WTC11 (cell line): ENCODE measurements around the gene C1QTNF8. TPM values are rescaled to one million over a fixed set of nuclear protein-coding genes. Genes with fewer than 3 reads are reported as not detected.

ENCODE experiments used
- ATAC-seq: fragments of 200-7000 bp; cut with Tn5 transposase; 2 replicates; pipeline ENCODE4 v1.10.0; 2021; ENCODE audit warnings: mild to moderate bottlenecking, moderate library complexity
- CTCF ChIA-PET: fragments of 300-600 bp; sonication (Branson Sonifier 250); formaldehyde crosslinking; loops from one replicate; lab custom pipeline; 2021; ENCODE audit warnings: antibody characterized with exemption; lab: Charles Lee
- POLR2A ChIA-PET: fragments of 350-600 bp; sonication (Branson Sonifier 250); formaldehyde crosslinking; loops from one replicate; lab custom pipeline; 2021; ENCODE audit warnings: antibody characterized with exemption; lab: Charles Lee
- DNase-seq: peaks from one replicate; pipeline ENCODE4 v3.0.0; 2021; ENCODE audit warnings: low spot score
- H3K27ac Mint-ChIP-seq: 2 replicates; pipeline ENCODE4 v1.8.0; 2021; ENCODE audit warnings: mixed read lengths
- H3K27me3 Mint-ChIP-seq: 2 replicates; pipeline ENCODE4 v1.8.0; 2021; ENCODE audit warnings: low read depth, mild to moderate bottlenecking, moderate library complexity, mixed read lengths
- H3K36me3 Mint-ChIP-seq: 2 replicates; pipeline ENCODE4 v1.8.0; 2021; ENCODE audit warnings: mixed read lengths
- H3K4me1 Mint-ChIP-seq: 2 replicates; pipeline ENCODE4 v1.8.0; 2022; ENCODE audit warnings: mixed read lengths
- H3K4me3 Mint-ChIP-seq: 2 replicates; pipeline ENCODE4 v1.8.0; 2021; ENCODE audit warnings: mild to moderate bottlenecking, moderate library complexity, mixed read lengths
- H3K9me3 Mint-ChIP-seq: 2 replicates; pipeline ENCODE4 v1.8.0; 2021; ENCODE audit warnings: mixed read lengths
- ETV6 ChIP-seq: sonication (generic); formaldehyde crosslinking; IDR thresholded peaks from 2 replicates; pipeline ENCODE4 v1.8.1; 2022; ENCODE audit warnings: mild to moderate bottlenecking, missing genetic modification reagents
- NR1H2 ChIP-seq: sonication (generic); formaldehyde crosslinking; IDR thresholded peaks from 2 replicates; pipeline ENCODE4 v1.9.0; 2021; ENCODE audit warnings: mild to moderate bottlenecking, moderate library complexity, missing genetic modification reagents
- NR3C1 ChIP-seq: sonication (generic); formaldehyde crosslinking; conservative IDR thresholded peaks from 2 replicates; pipeline ENCODE4 v1.8.1; 2023; ENCODE audit warnings: low read depth, mild to moderate bottlenecking, missing genetic modification reagents
- SMAD4 ChIP-seq: sonication (generic); formaldehyde crosslinking; IDR thresholded peaks from 2 replicates; pipeline ENCODE4 v1.8.0; 2022; ENCODE audit warnings: mild to moderate bottlenecking, missing genetic modification reagents
- ZBTB21 ChIP-seq: sonication (generic); formaldehyde crosslinking; IDR thresholded peaks from 2 replicates; pipeline ENCODE4 v1.8.1; 2023; ENCODE audit warnings: mild to moderate bottlenecking, missing genetic modification reagents, borderline replicate concordance
- ZNF396 ChIP-seq: fragments of 250-450 bp; sonication (Bioruptor Pico); IDR thresholded peaks from 2 replicates; pipeline ENCODE4 v1.8.0; 2021; ENCODE audit warnings: mild to moderate bottlenecking, moderate library complexity, borderline replicate concordance
- total RNA-seq: library from RNA; stranded (reverse); gene quantifications from 3 replicates; pipeline ENCODE4 v1.2.3, GENCODE V29; 2021
- TF ChIP-seq, protein P1 (sequence below): fragments of 250-450 bp; sonication (Bioruptor Pico); IDR thresholded peaks from 2 replicates; pipeline ENCODE4 v1.9.0; 2021; ENCODE audit warnings: mild to moderate bottlenecking, borderline replicate concordance
- TF ChIP-seq, protein P2 (sequence below): sonication (generic); formaldehyde crosslinking; IDR thresholded peaks from 2 replicates; pipeline ENCODE4 v1.8.0; 2023; ENCODE audit warnings: missing genetic modification reagents
- TF ChIP-seq, protein P3 (sequence below): sonication (generic); formaldehyde crosslinking; IDR thresholded peaks from 2 replicates; pipeline ENCODE4 v1.8.1; 2022; ENCODE audit warnings: low read depth, mild to moderate bottlenecking, moderate library complexity, missing genetic modification reagents, borderline replicate concordance
- TF ChIP-seq, protein P4 (sequence below): fragments of 200-600 bp; IDR thresholded peaks from 2 replicates; pipeline ENCODE4 v1.8.0; 2022; ENCODE audit warnings: antibody characterized with exemption

C1QTNF8 gene
- total RNA-seq, 1 experiment from 2014 or later: 0.13 TPM

DNA sequence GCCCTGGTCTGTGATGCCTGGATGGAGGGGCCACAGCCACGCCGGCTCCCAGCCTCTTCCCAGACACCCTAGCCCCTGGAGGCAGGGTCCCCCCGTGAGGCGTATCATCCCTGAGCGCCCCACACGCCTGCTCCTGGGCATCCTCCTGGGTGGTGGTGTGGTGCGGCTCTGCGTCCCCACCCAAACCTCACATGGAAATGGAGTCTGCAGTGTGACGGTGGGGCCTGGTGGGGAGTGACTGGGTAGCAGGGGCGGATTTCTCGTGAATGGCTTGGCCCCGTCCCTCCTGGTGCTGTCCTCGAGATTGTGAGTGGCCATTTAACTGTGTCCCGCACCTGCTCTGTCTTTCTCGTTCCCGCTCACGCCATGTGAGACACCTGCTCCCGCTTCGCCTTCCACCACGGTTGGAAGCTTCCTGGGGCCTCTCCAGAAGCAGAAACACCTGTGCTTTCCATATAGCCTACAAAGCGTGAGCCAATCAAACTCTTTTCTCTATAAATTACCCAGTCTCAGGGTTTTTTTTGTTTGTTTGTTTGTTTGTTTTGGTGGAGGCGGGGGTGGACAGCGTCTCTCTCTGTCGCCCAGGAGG is 29.4 kb downstream of the C1QTNF8 start (continued):
- TF ChIP-seq, protein P1, sequence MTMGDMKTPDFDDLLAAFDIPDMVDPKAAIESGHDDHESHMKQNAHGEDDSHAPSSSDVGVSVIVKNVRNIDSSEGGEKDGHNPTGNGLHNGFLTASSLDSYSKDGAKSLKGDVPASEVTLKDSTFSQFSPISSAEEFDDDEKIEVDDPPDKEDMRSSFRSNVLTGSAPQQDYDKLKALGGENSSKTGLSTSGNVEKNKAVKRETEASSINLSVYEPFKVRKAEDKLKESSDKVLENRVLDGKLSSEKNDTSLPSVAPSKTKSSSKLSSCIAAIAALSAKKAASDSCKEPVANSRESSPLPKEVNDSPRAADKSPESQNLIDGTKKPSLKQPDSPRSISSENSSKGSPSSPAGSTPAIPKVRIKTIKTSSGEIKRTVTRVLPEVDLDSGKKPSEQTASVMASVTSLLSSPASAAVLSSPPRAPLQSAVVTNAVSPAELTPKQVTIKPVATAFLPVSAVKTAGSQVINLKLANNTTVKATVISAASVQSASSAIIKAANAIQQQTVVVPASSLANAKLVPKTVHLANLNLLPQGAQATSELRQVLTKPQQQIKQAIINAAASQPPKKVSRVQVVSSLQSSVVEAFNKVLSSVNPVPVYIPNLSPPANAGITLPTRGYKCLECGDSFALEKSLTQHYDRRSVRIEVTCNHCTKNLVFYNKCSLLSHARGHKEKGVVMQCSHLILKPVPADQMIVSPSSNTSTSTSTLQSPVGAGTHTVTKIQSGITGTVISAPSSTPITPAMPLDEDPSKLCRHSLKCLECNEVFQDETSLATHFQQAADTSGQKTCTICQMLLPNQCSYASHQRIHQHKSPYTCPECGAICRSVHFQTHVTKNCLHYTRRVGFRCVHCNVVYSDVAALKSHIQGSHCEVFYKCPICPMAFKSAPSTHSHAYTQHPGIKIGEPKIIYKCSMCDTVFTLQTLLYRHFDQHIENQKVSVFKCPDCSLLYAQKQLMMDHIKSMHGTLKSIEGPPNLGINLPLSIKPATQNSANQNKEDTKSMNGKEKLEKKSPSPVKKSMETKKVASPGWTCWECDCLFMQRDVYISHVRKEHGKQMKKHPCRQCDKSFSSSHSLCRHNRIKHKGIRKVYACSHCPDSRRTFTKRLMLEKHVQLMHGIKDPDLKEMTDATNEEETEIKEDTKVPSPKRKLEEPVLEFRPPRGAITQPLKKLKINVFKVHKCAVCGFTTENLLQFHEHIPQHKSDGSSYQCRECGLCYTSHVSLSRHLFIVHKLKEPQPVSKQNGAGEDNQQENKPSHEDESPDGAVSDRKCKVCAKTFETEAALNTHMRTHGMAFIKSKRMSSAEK (CRISPR knock-in tag): no peak
- TF ChIP-seq, protein P2, sequence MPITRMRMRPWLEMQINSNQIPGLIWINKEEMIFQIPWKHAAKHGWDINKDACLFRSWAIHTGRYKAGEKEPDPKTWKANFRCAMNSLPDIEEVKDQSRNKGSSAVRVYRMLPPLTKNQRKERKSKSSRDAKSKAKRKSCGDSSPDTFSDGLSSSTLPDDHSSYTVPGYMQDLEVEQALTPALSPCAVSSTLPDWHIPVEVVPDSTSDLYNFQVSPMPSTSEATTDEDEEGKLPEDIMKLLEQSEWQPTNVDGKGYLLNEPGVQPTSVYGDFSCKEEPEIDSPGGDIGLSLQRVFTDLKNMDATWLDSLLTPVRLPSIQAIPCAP (CRISPR knock-in tag): no peak

DNA sequence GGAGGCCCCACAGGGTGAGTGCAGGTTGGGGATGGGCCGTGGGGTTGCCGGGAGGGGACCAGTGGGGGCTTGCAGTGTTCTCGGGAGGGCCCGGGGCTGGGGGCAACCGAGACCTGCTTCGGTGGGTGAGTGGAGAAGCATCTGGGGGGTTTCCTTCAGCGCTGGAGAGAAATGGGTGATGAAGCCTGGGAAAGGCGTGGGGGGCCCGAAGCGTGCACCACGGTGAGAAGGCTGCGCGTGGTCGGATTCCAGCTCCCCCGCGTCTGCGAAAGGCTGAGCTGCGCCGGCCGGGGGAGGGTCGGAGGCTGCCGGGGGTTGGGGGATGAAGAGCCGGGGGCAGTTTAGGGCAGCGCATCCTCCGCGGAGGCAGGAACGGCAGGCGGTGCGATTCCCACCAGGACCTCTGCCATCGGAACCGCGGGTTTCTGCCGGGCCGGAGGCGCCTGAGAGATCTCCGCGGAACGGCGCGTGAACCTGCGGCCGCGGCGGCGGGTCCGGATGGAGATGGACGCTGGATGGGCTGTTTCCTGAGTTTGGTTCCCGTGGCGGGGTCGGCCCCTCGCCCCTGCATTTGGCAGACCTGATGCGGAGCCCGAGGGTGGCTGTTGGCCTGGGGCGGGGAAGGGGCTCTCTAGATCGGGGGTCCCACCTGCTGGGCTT is 30.4 kb downstream of the C1QTNF8 start:
- no peak overlapping the region for H3K4me3 Mint-ChIP-seq
- no peak for TF ChIP-seq ZBTB21 (CRISPR knock-in tag)
- TF ChIP-seq, protein P3, sequence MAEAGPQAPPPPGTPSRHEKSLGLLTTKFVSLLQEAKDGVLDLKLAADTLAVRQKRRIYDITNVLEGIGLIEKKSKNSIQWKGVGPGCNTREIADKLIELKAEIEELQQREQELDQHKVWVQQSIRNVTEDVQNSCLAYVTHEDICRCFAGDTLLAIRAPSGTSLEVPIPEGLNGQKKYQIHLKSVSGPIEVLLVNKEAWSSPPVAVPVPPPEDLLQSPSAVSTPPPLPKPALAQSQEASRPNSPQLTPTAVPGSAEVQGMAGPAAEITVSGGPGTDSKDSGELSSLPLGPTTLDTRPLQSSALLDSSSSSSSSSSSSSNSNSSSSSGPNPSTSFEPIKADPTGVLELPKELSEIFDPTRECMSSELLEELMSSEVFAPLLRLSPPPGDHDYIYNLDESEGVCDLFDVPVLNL (CRISPR knock-in tag): no peak
- no peak for TF ChIP-seq ZNF396 (CRISPR knock-in tag)
- TF ChIP-seq, protein P1 (CRISPR knock-in tag): no peak
- TF ChIP-seq, all 79 proteins: peak for 0
- ChIA-PET POLR2A (no interaction called here), CTCF (interaction anchor here (2.3 kb wide), 1 partner anchor 9 kb away, joined by 10 read pairs; no protein-coding TSS in a partner anchor)
- no peaks in the 10 kb centered on the region for H3K9me3 Mint-ChIP-seq
- H3K27me3 Mint-ChIP-seq: no peaks in the 10 kb centered on the region
- no peak for ATAC-seq
- no peak for DNase-seq
- no peak overlapping the region for H3K27ac Mint-ChIP-seq
- H3K4me1 Mint-ChIP-seq: peaks cover 3% of the 10 kb centered on the region
- H3K36me3 Mint-ChIP-seq: no peaks in the 10 kb centered on the region

DNA sequence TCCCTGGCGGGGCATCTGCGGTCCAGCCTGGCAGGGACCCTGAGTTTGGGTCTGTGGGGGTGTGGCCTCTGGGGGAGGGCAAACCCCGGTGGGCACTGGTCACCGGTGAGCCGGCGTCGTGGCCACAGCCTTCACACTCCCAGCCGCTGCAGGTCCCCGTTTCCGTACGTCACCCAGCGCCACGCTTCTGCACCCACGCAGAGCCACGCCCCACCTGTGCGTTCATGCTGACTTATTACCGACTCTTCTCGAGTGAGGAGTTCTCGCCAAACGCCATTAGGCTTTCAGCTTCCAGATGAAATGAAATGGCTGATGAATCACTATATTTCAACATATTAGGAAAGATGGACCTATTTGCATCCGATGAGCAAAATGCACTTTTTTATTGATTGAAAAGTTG is 32.3 kb downstream of the C1QTNF8 start:
- POLR2A ChIA-PET: no interaction called here
- TF ChIP-seq SMAD4: no peak
- no peak for TF ChIP-seq NR1H2
- no peak for TF ChIP-seq NR3C1 (CRISPR knock-in tag)
- no peak for TF ChIP-seq ETV6 (CRISPR knock-in tag)
- TF ChIP-seq, protein P4, sequence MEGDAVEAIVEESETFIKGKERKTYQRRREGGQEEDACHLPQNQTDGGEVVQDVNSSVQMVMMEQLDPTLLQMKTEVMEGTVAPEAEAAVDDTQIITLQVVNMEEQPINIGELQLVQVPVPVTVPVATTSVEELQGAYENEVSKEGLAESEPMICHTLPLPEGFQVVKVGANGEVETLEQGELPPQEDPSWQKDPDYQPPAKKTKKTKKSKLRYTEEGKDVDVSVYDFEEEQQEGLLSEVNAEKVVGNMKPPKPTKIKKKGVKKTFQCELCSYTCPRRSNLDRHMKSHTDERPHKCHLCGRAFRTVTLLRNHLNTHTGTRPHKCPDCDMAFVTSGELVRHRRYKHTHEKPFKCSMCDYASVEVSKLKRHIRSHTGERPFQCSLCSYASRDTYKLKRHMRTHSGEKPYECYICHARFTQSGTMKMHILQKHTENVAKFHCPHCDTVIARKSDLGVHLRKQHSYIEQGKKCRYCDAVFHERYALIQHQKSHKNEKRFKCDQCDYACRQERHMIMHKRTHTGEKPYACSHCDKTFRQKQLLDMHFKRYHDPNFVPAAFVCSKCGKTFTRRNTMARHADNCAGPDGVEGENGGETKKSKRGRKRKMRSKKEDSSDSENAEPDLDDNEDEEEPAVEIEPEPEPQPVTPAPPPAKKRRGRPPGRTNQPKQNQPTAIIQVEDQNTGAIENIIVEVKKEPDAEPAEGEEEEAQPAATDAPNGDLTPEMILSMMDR: no peak
- Mint-ChIP-seq H3K27me3 (peaks cover 5% of the 10 kb centered on the region), H3K9me3 (peaks cover 6% of the 10 kb centered on the region), H3K36me3 (peaks cover 4% of the 10 kb centered on the region; the same call in 1 of the 2 replicates), H3K4me3 (no peak overlapping the region), H3K27ac (no peak overlapping the region), H3K4me1 (no peaks in the 10 kb centered on the region)
- ATAC-seq: no peak
- CTCF ChIA-PET: interaction anchor here (0.6 to 2.3 kb wide), 4 partner anchors 11 to 83 kb away, joined by 3 to 10 read pairs (median 4); no protein-coding TSS in a partner anchor
- DNase-seq: no peak
